ENCODE measurements around the gene SLC27A4.

DNA sequence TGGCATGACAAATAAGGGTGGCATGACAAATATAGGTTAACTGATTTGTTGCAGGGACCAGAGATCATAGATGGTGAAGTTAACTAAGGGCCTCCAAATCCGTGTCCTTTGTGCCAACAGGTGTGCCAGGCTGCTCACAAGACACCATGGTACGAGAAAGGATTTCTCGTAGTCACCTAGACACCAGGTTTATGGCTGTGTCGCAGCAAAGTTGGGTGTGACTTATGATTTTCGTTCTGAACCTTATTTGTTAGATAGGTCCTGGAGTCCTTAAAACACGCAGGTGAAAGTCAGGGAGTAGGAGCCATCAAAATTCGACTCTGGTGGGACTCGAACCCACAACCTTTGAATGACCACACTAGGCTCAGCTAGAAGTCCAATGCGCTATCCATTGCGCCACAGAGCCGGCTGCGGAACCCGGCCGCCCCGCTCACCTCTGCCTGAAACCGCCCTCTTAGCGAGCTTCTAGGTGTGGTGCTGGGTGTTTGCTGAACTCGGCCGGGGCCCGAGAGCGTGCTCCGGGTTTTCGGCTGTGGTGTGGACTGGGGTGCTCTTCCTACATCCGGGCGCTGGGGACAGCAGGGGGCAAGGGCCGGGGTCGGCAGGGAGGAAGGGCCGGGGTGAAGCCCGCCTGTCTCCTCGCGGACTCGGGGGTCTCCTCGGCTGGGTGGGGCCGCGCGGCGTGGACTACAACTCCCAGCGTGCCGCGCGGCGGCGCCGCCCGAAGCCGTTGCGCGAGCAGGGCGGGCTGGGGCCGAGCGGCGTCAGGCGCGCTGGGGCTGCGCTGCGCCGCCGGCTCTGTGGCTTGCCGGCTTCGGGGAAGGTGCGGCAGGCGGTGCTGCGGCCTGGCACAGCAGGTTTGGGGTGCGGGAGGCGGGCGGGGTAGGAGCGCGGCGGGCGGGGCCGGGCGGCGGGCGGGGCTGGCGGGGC, at the start of gene SLC27A4:
- TF ChIP-seq, protein P1, sequence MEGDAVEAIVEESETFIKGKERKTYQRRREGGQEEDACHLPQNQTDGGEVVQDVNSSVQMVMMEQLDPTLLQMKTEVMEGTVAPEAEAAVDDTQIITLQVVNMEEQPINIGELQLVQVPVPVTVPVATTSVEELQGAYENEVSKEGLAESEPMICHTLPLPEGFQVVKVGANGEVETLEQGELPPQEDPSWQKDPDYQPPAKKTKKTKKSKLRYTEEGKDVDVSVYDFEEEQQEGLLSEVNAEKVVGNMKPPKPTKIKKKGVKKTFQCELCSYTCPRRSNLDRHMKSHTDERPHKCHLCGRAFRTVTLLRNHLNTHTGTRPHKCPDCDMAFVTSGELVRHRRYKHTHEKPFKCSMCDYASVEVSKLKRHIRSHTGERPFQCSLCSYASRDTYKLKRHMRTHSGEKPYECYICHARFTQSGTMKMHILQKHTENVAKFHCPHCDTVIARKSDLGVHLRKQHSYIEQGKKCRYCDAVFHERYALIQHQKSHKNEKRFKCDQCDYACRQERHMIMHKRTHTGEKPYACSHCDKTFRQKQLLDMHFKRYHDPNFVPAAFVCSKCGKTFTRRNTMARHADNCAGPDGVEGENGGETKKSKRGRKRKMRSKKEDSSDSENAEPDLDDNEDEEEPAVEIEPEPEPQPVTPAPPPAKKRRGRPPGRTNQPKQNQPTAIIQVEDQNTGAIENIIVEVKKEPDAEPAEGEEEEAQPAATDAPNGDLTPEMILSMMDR (IDR thresholded peaks at IDR 0.05): peak in 1 of 4 experiments; percentile 26
- peak in 1 of 2 donors; percentile 28 for TF ChIP-seq POLR2A (IDR thresholded peaks at IDR 0.05)

Data from uterus (tissue), 2 donors.